Neural cell (in vitro differentiated cells): ENCODE results near the gene ACHE.

Experiments used
- CTCF ChIP-seq: fragments of 450-650 bp; IDR thresholded peaks from 2 replicates; pipeline ENCODE4 v1.5.1; 2014; ENCODE audit warnings: antibody characterized with exemption, mild to moderate bottlenecking, moderate library complexity; ENCODE audit not compliant: poor library complexity, severe bottlenecking
- MXI1 ChIP-seq: fragments of 450-650 bp; conservative IDR thresholded peaks from 2 replicates; pipeline ENCODE4 v1.6.1; 2014; ENCODE audit warnings: antibody characterized with exemption, mild to moderate bottlenecking; ENCODE audit not compliant: poor library complexity, severe bottlenecking
- POLR2AphosphoS5 ChIP-seq: IDR thresholded peaks from 2 replicates; pipeline ENCODE4 v1.6.1; 2012
- RAD21 ChIP-seq: fragments of 450-650 bp; conservative IDR thresholded peaks from 2 replicates; pipeline ENCODE4 v1.6.1; 2014; ENCODE audit warnings: antibody characterized with exemption, mild to moderate bottlenecking, moderate library complexity
- REST ChIP-seq: IDR thresholded peaks from 2 replicates; pipeline ENCODE4 v1.6.1; 2012; ENCODE audit warnings: borderline replicate concordance
- SMC3 ChIP-seq: fragments of 450-650 bp; conservative IDR thresholded peaks from 2 replicates; pipeline ENCODE4 v1.6.1; 2014; ENCODE audit warnings: antibody characterized with exemption, mild to moderate bottlenecking, moderate library complexity; ENCODE audit not compliant: poor library complexity
- TAF1 ChIP-seq: IDR thresholded peaks from 2 replicates; pipeline ENCODE4 v1.6.1; 2012; ENCODE audit warnings: low read depth

DNA sequence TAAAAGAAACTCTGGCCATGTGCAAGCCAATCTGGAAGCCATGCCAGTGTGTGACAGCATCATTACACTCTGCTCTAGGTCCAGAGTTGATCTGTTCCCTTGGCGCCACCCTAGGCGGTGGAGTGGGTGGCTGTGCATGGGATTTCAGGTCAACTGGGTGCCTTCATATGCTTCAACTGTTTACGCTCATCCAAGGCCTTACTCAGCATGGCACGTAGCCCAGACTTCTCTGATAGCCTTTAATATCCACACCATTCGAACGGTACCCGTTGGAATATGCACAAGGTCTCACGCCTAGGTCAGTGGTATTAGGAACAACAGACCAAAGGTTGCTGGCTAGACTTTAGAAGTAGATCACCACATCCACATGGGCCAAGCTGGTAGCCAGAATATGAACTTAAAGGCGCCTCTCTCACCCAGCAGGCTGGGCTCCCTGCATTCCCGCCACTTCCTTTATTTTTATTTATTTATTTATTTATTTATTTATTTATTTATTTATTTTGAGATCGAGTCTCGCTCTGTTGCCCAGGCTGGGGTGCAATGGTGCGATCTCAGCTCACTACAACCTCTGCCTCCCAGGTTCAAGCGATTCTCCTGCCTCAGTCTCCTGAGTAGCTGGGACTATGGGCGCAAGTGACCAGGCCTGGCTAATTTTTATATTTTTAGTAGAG, 18.7 kb upstream of the ACHE start:
- TF ChIP-seq CTCF, result no peak
- no peak for TF ChIP-seq SMC3
- no peak for TF ChIP-seq RAD21
- no peak for TF ChIP-seq POLR2AphosphoS5
- TF ChIP-seq MXI1, result no peak
- no peak for TF ChIP-seq TAF1
- no peak for TF ChIP-seq REST
